Activated CD8-positive, alpha-beta memory T cell treated with anti-CD3 and anti-CD28 coated beads, Interleukin-2, amount 50 U/mL, for 4 hours (primary cell): ENCODE results near the gene SPR.

Source experiments
- DNase-seq: peaks from one replicate; pipeline ENCODE4 v3.0.0-alpha.2; 2020

SPR gene

DNA sequence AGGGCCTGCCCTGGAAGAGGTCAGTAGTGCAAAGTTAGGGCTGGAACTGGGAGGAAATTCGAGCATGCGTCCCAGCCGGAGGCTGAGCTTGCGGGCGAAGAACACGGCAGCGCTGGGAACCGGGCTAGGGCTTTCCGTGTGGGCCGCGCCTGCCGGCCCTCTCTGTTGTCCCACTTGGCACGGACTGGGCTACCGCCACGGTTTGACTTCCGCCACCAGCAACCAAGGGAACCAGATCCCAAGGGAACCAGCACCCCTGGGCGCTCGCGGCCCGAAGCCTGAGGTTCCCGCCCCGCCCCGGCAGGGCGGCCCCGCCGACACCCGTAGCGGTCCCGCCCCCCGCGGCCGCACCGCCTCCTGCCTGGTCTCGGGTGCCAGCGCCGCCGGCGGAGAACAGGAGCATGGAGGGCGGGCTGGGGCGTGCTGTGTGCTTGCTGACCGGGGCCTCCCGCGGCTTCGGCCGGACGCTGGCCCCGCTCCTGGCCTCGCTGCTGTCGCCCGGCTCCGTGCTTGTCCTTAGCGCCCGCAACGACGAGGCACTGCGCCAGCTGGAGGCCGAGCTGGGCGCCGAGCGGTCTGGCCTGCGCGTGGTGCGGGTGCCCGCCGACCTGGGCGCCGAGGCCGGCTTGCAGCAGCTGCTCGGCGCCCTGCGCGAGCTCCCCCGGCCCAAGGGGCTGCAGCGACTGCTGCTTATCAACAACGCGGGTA, at the start of gene SPR:
Gene SPR, plus strand, starts transcription at position 377 of the 708 bp plus-strand sequence. Its CDS starts 25 bp downstream, at position 402.
- peak; percentile 61 for DNase-seq

DNA sequence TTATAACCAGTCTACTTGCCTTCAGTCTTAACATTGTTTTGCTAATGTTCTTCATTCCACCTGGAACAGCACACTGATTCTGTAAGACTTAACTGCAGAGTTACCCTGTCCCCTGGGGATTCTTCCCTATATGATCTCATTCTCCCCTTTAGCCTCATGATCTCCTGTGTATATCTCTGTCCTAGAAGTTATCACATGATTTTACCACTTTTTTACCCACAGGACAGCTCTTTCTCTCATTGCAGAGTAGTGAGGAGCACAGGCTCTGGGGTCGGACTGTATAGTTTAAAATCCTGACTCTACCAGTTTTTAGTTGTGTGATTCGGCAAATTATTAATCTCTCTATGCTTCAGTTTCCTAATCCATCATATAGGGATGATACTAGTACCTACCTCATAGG, 47.1 kb upstream of the SPR start:
- DNase-seq = no peak

DNA sequence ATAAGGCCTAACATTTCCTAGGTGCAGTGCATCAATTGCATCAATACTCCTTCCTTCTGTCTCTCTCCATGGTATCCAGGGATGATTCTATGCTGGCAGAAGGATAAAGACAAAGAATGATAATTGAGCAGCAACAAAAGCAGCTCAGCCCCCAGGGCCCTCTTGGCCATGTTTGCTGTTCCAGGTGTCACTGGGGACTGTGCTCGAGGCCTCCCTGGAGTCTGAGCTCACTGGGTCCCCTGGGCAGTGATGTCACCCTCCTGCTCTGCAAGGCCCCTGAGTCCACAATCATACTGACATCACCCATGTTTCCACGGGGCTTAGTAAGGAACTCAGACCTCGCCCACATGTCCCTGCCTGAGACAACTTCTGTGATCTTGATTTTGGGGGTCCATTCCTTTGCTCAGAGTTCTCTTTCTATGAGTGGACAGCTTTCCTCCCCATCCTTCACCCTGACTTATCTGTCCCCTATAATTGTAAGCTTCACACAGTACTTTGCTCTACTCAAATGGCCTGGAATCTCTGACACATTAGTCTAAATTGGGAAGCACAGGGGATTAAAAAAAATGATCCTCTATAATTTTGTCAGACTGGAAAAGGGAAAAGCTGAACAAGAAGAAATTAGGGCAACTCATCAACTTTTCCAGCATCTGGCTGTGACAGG, 45.6 kb upstream of the SPR start:
- no peak for DNase-seq

DNA sequence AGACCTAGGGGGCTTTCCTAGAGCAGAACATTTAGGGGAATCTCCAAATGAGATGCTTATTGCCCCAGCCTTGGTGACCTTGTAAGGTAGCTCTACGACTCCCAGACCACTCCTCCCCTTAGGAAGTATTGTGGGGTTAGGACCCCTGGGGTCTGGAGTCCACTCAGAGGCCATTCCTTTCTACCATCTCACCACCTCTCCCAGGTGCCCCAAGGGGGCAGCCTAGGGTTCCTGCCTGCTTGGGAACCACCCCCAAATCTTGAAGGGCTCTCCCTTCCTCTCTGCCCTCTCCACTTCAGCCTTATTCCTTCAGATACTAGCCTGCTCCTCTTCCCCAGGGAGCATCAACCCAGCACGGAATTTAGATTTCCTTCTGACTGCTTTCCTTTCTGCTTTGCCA, 43.9 kb upstream of the SPR start:
- DNase-seq = no peak

DNA sequence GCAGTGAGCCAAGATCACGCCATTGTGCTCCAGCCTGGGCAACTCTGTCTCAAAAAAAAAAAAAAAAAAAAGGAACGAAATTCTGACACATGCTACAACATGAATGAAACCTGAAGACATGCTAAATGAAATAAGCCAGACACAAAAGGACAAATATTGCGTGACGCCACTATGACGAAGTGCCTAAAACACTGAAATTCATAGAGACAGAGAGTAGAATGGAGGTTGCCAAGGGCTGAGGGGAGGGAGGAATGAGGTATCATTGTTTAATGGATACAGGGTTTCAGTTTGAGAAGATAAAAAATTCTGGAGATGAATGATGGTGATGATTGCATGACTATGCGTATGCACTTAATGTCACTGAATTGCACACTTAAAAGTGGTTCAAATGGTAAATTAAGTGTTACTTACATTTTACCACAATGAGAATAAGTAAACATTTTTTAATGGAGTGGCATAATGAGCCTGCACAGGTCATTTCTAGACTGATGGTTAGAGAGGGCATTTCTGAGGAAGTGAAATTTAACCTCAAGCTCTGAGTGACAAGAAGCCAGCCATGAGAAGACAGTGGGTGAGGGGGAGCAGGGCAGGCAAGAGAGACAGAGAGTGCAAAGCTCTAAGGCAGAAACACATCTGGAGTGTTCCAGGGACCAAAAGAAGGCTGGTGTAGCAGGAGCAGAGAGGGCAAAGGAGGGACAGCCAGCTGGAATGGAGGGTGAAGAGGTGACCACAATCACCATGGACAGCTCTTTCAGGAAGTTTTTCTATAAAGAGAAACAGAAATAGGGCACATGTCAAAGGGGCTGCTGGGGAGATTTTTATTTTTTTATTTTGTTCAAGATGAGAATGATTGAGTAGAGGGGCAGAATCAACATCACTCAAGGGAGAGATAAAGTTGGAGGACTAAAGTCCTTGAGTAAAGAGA, 40.8 kb upstream of the SPR start:
- DNase-seq = no peak

DNA sequence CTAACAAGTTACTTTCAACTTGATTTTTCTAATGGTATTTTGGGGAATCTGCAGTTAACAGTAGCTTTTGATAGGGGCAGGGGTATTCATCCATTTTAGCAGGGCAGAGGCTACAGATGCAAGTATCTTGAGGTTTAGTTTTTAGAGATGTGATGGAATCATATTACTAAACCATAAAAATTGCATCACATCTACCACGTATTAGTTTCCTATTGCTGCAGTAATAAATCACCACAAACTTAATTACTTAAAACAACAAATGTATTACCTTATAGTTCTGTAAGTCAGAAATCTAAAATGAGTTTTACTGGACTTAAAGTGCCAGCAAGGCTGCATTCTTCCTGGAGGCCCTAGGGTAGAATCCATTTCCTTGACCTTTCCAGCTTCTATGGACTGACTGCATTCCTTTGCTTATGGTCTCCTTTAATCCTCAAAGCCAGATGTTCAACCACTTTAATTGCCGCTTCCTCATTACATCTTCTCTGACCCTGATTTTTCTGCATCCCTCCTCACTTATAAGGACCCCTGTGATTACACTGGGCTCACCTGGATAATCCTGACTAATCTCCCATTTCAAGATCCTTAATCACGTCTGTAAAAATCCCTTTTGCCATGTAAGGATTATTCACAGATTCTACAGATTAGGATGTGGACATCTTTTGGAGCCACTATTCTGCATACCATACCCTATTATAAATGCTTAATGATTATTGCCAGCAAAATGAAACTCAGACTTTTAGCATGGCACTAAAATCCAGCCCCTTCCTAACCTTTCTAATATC, 39.5 kb upstream of the SPR start:
- no peak for DNase-seq

DNA sequence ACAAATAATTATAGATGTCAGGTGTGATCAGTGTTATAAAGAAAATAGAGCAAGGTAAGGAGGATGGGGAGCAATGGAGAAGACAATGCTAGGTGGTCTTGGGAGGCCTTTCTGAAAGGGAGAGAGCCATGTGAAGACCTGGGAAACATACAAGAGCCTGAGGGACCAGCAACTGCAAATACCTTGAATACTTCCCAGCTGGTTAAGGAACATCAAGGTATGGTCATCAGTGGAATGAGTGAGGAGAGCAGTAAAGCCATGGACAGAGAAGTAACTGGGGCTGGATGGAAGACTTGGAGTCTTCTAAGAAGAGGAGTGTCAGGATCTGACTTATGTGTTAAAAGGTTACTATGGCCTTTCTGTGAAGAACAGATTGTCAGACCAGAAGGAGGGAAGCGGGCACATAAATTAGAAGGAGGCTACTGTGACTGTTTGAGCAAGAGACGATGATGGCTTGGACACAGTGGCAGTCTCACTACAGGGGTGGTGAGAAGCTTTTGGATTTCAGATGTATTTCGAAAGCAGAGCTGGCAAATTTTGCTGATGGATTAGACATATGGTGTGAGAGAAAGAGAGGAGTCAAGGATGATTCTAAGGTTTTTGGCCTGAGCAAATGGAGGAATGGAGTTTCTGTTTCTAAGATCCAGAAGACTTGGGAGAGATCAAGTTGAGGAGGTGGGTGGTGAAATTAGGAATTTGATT, 38.6 kb upstream of the SPR start:
- DNase-seq = no peak

DNA sequence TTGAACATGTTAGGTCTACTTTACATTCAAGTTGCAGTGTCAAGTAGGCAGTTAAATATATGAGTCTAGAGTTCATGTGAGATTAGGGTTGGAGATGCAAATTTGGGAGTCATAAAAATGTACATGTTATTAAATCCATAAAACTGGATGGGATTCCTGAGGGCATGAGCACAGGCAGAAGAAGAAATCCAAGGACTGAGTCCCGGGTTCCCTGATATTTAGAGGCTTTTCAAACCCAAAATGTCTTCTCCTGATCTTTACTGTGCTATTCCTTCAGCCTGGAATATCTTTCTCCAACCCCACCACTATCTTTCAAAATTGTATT, 38.1 kb upstream of the SPR start:
- no peak for DNase-seq

DNA sequence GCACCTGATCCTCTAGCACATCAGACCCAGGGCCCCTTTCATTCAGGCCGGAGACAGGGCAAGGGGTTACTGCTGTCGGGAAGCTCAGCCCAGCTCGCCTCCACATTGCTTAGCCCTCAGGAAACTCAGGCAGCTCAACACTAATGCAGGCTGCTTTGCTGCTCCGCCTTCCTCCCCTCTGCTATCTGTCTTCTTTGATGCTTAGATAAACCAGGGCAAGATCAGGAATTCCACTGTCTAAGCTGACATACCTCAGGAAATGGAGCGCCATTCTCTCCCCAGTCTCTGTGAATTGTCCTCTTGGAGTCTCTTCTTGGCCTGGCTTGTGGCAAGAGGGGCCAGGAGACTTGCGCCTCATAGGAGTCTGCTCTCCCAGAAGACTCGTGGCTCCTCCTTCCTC, 35.9 kb upstream of the SPR start:
- DNase-seq = no peak

DNA sequence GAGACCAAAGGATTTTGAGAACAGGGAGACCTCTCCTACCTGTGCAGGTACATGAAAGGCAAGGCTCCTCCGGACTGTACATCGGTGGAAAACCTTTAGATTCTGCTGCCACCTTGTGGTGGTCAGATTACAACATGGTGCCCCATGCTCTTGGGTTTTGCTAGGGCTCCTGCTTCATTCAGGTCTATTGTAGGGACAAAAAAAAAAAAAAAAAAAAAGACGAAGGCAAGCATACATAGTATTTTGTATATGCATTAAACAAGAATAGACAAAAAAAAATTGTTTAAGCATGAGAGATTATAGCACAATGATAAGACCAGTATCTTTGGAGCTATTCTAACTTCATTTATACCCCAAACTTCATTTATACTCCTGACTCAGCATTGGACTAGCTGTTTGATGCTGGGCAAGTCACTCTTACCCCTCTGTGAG, 27.4 kb upstream of the SPR start:
- peak; percentile 62 for DNase-seq

DNA sequence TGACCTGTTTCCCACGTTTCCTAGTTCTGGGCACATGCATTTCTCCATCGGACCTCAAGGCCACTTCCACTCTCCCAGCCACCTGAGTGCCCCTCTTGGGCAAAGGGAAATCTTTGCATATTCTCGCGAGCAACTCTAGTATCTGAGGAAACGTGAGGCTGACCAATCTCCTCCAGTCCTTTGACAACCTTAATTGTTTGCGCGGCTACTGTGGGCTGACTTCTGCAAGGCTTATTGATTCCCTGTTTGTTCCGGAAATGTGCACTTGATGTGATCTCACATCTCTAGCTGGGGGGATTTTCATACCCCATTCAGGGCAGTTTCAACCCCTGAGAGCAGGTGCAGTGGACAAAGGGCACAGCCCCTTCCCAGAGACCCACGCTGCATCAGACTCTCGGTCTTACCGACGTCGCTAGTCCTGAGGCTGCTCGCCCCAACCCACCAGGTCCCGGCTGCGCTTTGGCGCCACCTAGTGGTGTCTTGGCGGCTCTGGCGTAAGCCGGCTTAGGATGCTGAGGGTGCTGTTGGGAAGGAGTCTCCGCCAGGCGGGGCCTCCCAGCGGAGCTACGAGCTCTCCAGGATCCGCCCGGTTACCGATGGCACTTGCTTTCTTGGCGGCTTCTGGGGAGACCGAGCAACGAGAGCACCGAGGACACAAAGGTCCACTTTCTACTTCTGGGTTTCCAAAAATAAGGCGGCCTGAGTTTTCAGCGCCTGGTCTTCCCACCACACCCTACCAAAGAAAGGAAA, 24.8 kb upstream of the SPR start:
- DNase-seq = peak; percentile 84

DNA sequence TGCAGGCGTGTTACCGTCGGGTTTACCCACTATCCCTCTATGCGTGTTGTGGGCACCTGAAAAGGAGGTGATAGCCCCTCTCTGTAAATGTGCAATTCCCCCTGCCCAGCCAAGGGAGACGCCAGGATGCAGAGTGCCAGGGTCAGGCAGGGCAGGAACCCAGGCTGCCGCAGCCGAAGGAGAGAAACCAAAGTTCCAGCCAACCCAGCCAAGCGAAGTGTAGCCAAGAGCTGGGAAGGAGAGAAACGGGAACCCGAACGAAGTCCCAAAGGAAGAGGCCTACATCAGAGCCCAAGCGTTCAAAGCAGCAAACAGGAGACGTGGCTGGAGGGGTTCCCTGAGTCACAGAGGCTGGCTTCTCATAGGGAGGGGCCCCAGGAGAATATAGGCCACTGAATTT, 24.2 kb upstream of the SPR start:
- DNase-seq = no peak

DNA sequence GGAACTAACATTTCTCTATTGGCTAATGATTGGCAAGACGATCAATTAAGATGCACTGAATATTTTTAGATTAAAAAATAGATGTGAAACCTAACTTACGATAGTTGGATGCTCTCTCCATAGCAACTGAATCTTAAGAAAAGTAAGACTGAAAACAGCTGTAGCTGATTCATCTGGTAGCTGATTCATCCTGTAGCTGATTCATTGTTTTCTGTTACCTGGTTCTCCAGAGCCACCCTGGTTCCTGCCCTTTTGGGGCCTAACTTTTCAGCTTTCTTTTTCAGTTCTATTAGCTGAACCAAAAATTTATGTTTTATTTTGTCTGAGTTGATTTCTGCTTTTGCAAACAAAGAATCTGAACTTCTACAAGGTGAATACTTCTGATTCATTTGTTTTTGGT, 22.7 kb upstream of the SPR start:
- no peak for DNase-seq

DNA sequence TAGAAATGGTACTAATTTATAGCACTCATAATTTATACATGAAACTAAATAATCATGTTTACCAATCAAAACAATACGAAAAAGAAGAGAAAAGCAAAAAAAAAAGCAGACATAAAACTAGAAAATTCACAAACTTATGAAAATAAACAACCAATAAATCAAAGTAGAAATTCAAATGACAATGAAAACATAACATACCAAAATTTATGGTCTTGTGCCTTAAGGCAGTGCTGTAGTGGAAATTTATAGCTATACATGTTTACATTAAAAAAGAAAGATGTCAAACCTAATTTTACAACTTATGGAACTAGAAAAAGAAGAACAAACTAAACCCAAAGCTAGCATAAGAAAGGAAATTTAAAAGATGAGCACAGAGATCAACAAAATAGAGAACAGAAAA, 16.1 kb upstream of the SPR start:
- DNase-seq = no peak

DNA sequence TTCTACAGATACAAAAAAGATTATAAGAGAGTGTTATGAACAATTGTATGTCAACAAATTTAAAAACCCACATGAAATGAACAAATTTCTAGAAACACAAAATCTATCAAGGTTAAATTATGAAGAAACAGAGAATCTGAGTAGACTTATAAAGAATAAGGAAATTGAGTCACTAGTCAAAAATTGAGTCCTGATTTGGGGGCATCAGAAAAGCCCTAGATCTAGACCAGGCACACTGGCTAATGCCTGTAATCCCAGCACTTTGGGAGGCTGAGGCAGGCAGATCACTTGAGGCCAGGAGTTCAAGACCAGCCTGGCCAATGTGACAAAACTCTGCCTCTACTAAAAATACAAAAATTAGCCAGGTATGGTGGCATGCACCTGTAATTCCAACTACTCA, 15.3 kb upstream of the SPR start:
- no peak for DNase-seq

DNA sequence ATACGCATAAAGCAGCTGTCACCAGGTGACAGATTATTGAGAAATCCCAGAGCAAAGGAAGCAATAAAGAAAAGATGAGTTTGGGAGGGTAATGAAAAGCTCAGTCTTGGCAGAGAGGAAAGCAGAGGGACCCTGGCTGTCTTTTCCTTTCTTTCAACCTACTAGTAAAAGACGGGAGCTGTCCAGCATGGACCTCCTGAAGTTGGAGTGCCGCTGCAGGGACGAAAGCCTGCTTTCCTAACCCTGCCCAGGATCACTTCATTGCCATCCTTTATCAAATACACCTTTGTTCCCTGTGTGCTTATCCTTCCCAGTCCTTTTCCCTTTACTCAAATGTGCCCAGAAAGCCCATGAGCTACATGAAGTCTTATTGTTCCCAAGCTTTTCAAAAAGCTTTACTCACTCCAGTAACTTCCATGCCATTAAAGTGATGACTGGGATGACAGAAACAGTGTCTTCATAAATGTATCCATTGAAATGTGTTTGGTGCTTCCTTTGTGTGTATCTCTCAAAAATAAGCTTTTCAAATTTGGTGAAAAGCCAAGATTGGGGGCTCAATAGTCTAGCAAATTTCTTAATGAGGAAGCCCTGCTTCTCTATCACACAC, 3.7 kb upstream of the SPR start:
- DNase-seq = no peak

DNA sequence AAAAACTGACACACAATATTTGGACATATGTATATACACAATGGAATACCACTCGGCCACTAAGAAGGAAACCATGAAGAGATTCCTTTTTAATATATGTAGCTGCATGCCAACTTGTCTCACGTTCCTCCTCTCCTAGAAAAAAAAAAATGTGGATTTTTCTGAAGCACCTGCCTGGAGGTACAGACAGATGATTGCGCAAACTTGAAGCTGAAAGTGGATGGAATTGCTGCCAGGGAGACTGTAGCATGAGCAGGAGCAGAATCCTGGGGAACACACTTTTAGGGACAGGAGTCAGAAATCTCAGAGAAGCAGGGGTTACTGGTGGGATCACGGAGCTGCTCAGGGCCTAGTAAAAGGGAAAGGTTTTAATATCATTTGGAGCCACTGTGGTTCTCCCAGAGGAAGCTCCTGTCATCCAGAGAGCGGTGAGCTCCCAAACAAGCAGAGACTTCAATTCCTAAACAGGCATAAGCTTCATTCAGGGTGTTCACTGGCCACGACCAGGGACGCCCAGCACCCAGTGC, 640 bp upstream of the SPR start:
- DNase-seq = no peak

DNA sequence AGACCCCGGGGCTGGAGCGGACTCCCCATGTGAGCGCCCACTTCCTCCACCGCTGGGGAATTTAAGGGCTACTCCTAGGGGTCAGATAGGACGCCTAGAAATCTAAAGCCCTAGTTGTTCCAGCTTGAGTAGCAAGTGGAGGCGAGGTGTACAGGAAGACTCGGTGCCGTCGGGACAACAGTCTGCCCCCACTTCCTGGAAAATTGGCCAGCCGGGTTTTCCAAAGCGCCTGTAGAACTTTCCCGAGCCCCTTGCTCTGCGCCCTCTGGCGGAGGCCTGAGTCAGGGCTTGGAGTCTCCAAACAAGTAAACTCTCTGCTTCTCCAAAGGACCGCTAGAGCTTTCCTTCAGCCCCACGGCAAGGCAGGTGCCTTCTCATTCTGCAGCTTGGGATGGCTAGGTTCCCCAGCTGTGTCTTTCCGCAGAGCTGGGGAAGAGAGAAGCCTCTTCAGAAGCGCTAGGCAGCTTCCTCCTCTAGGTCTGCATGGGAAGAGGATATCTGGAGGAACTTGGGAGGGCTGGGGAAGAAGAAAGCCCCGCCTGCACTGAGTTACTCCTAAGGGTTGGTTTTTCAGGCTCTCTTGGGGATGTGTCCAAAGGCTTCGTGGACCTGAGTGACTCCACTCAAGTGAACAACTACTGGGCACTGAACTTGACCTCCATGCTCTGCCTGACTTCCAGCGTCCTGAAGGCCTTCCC, 681 bp downstream of the SPR start:
- DNase-seq = peak; percentile 52

DNA sequence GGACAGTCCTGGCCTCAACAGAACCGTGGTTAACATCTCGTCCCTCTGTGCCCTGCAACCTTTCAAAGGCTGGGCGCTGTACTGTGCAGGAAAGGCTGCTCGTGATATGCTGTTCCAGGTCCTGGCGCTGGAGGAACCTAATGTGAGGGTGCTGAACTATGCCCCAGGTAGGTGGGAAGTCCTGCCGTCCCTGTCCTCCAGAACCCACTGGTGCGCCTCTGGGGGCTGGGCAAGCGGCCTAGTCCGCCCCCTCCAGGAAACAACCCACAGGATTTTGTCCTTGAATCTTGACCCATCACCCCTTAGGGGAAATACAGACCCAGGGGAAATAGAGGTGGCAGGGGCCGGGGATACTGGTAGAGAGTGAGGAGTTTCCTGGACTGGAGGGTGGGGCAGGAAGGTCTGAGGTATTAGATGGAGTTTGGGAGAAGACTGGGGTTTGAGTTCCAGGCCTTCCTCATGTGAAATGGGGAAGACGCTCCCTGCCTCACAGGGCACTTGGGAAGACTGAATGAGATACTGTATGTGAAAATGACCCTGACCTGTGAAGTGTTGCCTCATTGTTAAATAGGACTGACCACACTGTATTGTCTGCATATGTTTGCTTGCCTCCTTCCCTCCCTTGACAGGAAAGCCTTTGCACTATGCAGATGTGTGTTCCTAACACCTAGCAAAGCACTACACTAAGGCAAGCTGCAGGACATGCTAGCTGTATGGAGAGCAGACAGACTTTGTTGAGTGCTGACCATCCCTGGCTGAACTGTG, 1.4 kb downstream of the SPR start:
- no peak for DNase-seq

DNA sequence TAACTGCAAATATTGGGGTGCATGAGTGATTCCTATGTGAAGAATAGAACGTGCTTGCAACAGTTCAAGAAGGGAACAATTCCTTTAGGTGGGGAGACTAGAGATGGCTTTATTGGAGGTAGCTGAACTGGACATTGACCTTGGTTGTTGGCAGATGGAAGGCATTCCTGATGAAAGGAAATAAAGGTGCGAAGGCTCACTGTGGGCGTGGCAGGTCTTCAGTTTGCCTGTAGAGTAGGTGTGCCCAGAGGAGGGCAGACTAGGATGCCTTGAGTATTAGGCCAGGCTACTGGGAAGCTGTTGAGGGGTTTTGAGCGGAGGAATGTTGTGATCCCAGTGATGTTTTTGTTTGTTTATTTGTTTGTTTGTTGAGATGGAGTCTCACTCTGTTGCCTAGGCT, 2.8 kb downstream of the SPR start:
- no peak for DNase-seq
